Activated CD4-positive, alpha-beta T cell treated with anti-CD3 and anti-CD28 coated beads for 36 hours (primary cell): ENCODE data around the gene EBF3. TPM values are rescaled to one million over a fixed set of nuclear protein-coding genes. Genes with fewer than 3 reads are reported as not detected.

Experiments
- ATAC-seq: fragments of 200-7000 bp; cut with Tn5 transposase; one replicate; pipeline ENCODE4 v1.10.0; 2021; ENCODE audit warnings: mild to moderate bottlenecking, moderate library complexity
- CTCF ChIA-PET: fragments of 350-600 bp; sonication (Branson Sonifier 250); formaldehyde crosslinking; loops from one replicate; lab custom pipeline; 2021; ENCODE audit warnings: antibody characterized with exemption; lab: Charles Lee
- POLR2A ChIA-PET: fragments of 350-600 bp; sonication (Branson Sonifier 250); formaldehyde crosslinking; loops from one replicate; lab custom pipeline; 2021; ENCODE audit warnings: antibody characterized with exemption, inconsistent platforms; lab: Charles Lee
- DNase-seq: peaks from one replicate; pipeline ENCODE4 v3.0.0-alpha.2; 2020
- H3K27ac Mint-ChIP-seq: one replicate; pipeline ENCODE4 v1.8.0; 2021; ENCODE audit warnings: mixed read lengths
- H3K27me3 Mint-ChIP-seq: one replicate; pipeline ENCODE4 v1.8.0; 2021; ENCODE audit warnings: mixed read lengths
- H3K36me3 Mint-ChIP-seq: one replicate; pipeline ENCODE4 v1.8.0; 2021; ENCODE audit warnings: low read depth, mixed read lengths
- H3K4me1 Mint-ChIP-seq: one replicate; pipeline ENCODE4 v1.8.0; 2021; ENCODE audit warnings: mixed read lengths
- H3K4me3 Mint-ChIP-seq: one replicate; pipeline ENCODE4 v1.8.0; 2021; ENCODE audit warnings: mild to moderate bottlenecking, moderate library complexity, mixed read lengths
- H3K9me3 Mint-ChIP-seq: one replicate; pipeline ENCODE4 v1.8.0; 2021; ENCODE audit warnings: low read depth, mixed read lengths
- intact Hi-C, 2 experiments: fragments of 100-400 bp; cut with DNase I in 1 of 2; cut with micrococcal nuclease in 1 of 2; formaldehyde crosslinking; loops; one replicate each; pipeline versions ENCODE4 v1.14.2 to v1.15.1; 2022 to 2024; cut with DNase I, micrococcal nuclease
- total RNA-seq, 2 experiments: library from RNA; stranded (reverse); gene quantifications; one replicate each; pipeline ENCODE4 v1.2.3, GENCODE V29; 2021

The EBF3 gene
- total RNA-seq, 2 experiments from 2014 or later: not detected

GRCh38 chr10:129869596-129870473 lies 94.2 kb downstream of the EBF3 start:
- no peak overlapping the region for H3K4me3 Mint-ChIP-seq
- DNase-seq (no peak), ATAC-seq (no peak)
- H3K9me3 Mint-ChIP-seq: no peaks in the 10 kb centered on the region
- ChIA-PET CTCF (no interaction called here), POLR2A (interaction anchor here (0.7 kb wide), 1 partner anchor 47 kb away, joined by 3 read pairs; no protein-coding TSS in a partner anchor)
- no peaks in the 10 kb centered on the region for H3K27me3 Mint-ChIP-seq
- no peaks in the 10 kb centered on the region for H3K36me3 Mint-ChIP-seq
- H3K27ac Mint-ChIP-seq: no peak overlapping the region
- peaks cover 4% of the 10 kb centered on the region for H3K4me1 Mint-ChIP-seq
- intact Hi-C loops: no loop called here

DNA sequence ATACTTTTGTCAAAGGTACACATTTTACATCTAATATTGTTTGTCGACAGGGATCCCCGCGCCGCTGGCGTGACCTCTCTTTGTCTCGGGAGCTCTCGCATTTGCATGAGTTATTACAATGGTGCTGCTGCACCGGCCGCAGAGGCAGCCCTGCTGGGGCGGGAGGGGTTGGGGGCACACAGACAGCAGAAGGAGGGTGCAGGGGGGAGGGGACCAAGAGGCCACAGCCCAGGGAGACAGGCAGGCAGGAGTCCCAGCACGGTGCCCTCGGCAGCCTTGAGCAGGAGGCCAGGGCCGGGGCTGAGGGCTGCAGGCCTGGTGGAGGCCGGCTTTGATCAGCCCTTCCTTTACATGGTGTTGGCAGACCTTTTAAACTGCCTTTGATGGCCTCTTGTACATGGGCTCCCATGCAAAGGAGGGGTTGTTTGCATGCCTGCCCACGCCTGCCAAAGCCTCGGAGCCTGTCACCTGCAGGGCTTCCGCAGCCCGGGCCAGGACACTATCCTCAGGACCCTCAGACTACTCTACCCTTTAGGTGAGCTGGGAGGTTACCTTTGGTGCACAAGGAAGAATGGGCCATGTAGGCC lies 95.5 kb downstream of the EBF3 start:
- peaks cover 4% of the 10 kb centered on the region for H3K4me1 Mint-ChIP-seq
- intact Hi-C loops: no loop called here
- ChIA-PET POLR2A (no interaction called here), CTCF (no interaction called here)
- H3K27ac Mint-ChIP-seq: no peak overlapping the region
- ATAC-seq (no peak), DNase-seq (no peak)
- no peaks in the 10 kb centered on the region for H3K27me3 Mint-ChIP-seq
- no peaks in the 10 kb centered on the region for H3K9me3 Mint-ChIP-seq
- H3K36me3 Mint-ChIP-seq: no peaks in the 10 kb centered on the region
- H3K4me3 Mint-ChIP-seq: no peak overlapping the region

DNA sequence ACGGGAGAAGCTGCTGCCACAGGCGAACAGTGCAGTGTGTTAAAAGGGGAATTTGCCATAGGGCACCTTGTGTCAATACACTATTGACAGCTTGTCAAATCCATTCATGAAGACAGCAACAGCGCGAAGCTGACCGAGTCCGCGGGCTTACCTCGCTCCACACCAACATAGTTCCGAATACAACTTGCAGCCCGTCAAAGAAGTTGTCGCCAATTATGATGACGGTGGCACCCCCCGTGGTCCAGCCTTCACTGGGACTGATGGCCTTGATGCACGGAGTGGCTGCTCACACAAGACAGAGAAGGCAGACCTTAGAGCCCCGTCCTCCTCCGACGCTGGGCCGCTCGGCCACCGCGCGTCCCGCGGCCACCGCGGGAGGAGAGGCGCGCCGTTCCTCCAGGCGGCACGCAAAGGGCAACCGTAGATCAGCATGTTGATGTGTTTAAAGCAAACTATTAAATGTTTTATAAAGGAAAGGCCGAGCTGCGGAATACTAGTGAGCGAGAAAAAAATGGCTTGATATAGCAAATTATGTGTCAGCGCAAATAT lies 96.4 kb downstream of the EBF3 start:
- ChIA-PET POLR2A (no interaction called here), CTCF (no interaction called here)
- Mint-ChIP-seq H3K27ac (no peak overlapping the region), H3K36me3 (no peaks in the 10 kb centered on the region), H3K9me3 (no peaks in the 10 kb centered on the region), H3K27me3 (no peaks in the 10 kb centered on the region), H3K4me1 (peaks cover 4% of the 10 kb centered on the region), H3K4me3 (no peak overlapping the region)
- DNase-seq: no peak
- no peak for ATAC-seq
- intact Hi-C loops: no loop called here

- Mint-ChIP-seq H3K4me3 (no peak overlapping the region), H3K27ac (no peak overlapping the region), H3K27me3 (no peaks in the 10 kb centered on the region), H3K36me3 (no peaks in the 10 kb centered on the region), H3K9me3 (no peaks in the 10 kb centered on the region), H3K4me1 (peaks cover 4% of the 10 kb centered on the region)
- ChIA-PET POLR2A (no interaction called here), CTCF (no interaction called here)
- ATAC-seq: no peak
- intact Hi-C loops: no loop called here
- DNase-seq: no peak
Observed at GRCh38 chr10:129866894-129867293, 97.2 kb downstream of the EBF3 start.

GRCh38 chr10:129865960-129866359 lies 98.1 kb downstream of the EBF3 start:
- no peaks in the 10 kb centered on the region for H3K4me1 Mint-ChIP-seq
- POLR2A ChIA-PET: no interaction called here
- H3K27ac Mint-ChIP-seq: no peak overlapping the region
- H3K9me3 Mint-ChIP-seq: no peaks in the 10 kb centered on the region
- no peak for DNase-seq
- no peaks in the 10 kb centered on the region for H3K27me3 Mint-ChIP-seq
- ATAC-seq: no peak
- intact Hi-C loops: no loop called here
- CTCF ChIA-PET: no interaction called here
- no peaks in the 10 kb centered on the region for H3K36me3 Mint-ChIP-seq
- H3K4me3 Mint-ChIP-seq: no peak overlapping the region

GRCh38 chr10:129865413-129865812 lies 98.7 kb downstream of the EBF3 start:
- Mint-ChIP-seq H3K4me3 (no peak overlapping the region), H3K27me3 (no peaks in the 10 kb centered on the region), H3K36me3 (no peaks in the 10 kb centered on the region), H3K27ac (no peak overlapping the region), H3K4me1 (no peaks in the 10 kb centered on the region), H3K9me3 (no peaks in the 10 kb centered on the region)
- intact Hi-C loops: no loop called here
- CTCF ChIA-PET: no interaction called here
- DNase-seq (no peak), ATAC-seq (no peak)
- POLR2A ChIA-PET: no interaction called here

DNA sequence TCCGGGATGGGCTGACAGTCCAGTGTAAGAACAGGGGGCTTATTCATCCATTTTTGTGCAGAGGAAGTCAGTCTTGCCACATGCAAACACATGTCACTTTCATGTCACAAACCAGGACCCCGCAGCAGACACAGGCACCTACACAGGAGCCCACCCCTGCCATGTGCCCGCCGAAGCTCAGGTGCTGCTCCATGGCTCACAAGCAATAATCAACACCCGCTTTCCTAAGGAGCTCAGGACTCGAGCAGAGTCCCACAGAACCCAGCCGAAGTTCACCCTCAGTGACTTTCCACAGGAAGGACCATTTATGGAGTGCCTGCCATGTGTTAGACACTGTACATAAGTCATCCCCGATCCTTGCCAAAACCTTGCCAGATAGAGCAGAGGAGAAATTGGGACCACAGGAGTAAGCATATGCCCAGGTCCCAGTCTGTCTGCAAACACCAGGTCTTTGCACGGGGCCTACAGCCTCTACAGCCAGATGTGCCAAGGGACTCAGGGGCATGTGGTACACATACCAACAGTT lies 99.4 kb downstream of the EBF3 start:
- H3K27ac Mint-ChIP-seq: no peak overlapping the region

GRCh38 chr10:129864082-129864481 lies 100.0 kb downstream of the EBF3 start:
- H3K4me1 Mint-ChIP-seq: no peaks in the 10 kb centered on the region
- intact Hi-C loops: no loop called here
- no peak overlapping the region for H3K27ac Mint-ChIP-seq
- POLR2A ChIA-PET: interaction anchor here (0.6 kb wide), 1 partner anchor 18 kb away, joined by 3 read pairs; no protein-coding TSS in a partner anchor
- H3K4me3 Mint-ChIP-seq: no peak overlapping the region
- H3K9me3 Mint-ChIP-seq: no peaks in the 10 kb centered on the region
- DNase-seq (no peak), ATAC-seq (no peak)
- CTCF ChIA-PET: no interaction called here
- H3K36me3 Mint-ChIP-seq: no peaks in the 10 kb centered on the region
- no peaks in the 10 kb centered on the region for H3K27me3 Mint-ChIP-seq

More for the DNA sequence above, 99.4 kb downstream of the EBF3 start:
- ChIA-PET POLR2A (no interaction called here), CTCF (no interaction called here)
- Mint-ChIP-seq H3K4me3 (no peak overlapping the region), H3K9me3 (no peaks in the 10 kb centered on the region), H3K36me3 (no peaks in the 10 kb centered on the region), H3K4me1 (no peaks in the 10 kb centered on the region), H3K27me3 (no peaks in the 10 kb centered on the region)
- no peak for DNase-seq
- no peak for ATAC-seq
- intact Hi-C loops: no loop called here

- Mint-ChIP-seq H3K36me3 (no peaks in the 10 kb centered on the region), H3K27me3 (no peaks in the 10 kb centered on the region), H3K4me3 (no peak overlapping the region), H3K9me3 (no peaks in the 10 kb centered on the region), H3K4me1 (no peaks in the 10 kb centered on the region), H3K27ac (no peak overlapping the region)
- no peak for DNase-seq
- POLR2A ChIA-PET: no interaction called here
- CTCF ChIA-PET: no interaction called here
- intact Hi-C loops: no loop called here
- ATAC-seq: no peak
Observed at GRCh38 chr10:129863201-129863663, 100.8 kb downstream of the EBF3 start.

DNA sequence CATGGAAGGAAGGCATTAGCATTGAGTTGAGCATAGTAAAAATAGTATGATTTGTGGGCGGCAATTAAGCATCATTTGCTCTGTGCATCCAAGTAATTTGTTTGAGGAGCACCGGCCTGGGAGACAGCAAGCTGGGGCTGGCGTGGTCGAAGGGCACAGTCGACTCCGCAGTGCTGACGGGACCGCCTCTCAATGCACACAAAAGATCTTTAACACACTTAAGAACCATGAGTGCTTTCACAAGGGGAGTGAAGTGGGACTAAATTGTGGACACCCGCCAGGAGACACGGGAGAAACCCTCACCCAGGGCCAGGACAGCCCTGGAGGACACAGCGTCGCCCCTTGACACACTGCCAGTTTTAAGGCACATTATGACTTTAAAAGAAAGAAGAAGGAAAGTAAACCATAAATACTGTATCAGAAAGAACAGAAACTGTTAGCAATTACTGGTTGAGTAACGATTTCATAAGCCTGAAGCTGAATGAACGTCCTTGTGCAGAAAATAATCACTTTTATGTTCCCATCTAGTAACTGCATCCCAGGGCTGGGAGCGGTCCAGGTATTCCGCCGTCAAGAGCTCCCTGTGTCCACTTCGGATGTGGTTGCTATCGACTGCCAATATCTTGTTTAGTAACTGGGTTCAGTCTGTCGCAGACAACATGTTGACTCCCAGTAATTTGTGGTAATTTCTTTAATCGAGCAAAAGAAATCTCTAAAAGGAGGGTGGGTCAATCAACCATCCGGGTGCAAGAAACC lies 102.1 kb downstream of the EBF3 start:
- H3K27ac Mint-ChIP-seq: no peak overlapping the region
- POLR2A ChIA-PET: no interaction called here
- ATAC-seq: no peak

GRCh38 chr10:129860396-129860795 lies 103.7 kb downstream of the EBF3 start:
- no peak overlapping the region for H3K27ac Mint-ChIP-seq
- no peaks in the 10 kb centered on the region for H3K4me1 Mint-ChIP-seq
- DNase-seq (no peak), ATAC-seq (no peak)
- intact Hi-C loops: no loop called here
- ChIA-PET CTCF (no interaction called here), POLR2A (no interaction called here)
- H3K36me3 Mint-ChIP-seq: no peaks in the 10 kb centered on the region
- no peaks in the 10 kb centered on the region for H3K27me3 Mint-ChIP-seq
- H3K9me3 Mint-ChIP-seq: no peaks in the 10 kb centered on the region
- H3K4me3 Mint-ChIP-seq: no peak overlapping the region

More for the DNA sequence above, 102.1 kb downstream of the EBF3 start:
- Mint-ChIP-seq H3K4me1 (no peaks in the 10 kb centered on the region), H3K36me3 (no peaks in the 10 kb centered on the region), H3K27me3 (no peaks in the 10 kb centered on the region), H3K9me3 (no peaks in the 10 kb centered on the region), H3K4me3 (no peak overlapping the region)
- intact Hi-C loops: no loop called here
- no peak for DNase-seq
- CTCF ChIA-PET: no interaction called here
